Stimulated activated CD8-positive, alpha-beta memory T cell treated with anti-CD3 and anti-CD28 coated beads, Interleukin-7, amount 100 ng/mL, for 24 hours (primary cell): ENCODE results near the gene PPP1R17.

ENCODE experiments used
- DNase-seq: peaks from one replicate; pipeline ENCODE4 v3.0.0-alpha.2; 2020; ENCODE audit warnings: low read depth

The PPP1R17 gene

GRCh38 chr7:31687024-31687748 lies at the start of gene PPP1R17:
TSS of gene PPP1R17 (plus strand) at chr7:31687215. CDS start at chr7:31692442, 5,227 bp downstream.
- DNase-seq: no peak

DNA sequence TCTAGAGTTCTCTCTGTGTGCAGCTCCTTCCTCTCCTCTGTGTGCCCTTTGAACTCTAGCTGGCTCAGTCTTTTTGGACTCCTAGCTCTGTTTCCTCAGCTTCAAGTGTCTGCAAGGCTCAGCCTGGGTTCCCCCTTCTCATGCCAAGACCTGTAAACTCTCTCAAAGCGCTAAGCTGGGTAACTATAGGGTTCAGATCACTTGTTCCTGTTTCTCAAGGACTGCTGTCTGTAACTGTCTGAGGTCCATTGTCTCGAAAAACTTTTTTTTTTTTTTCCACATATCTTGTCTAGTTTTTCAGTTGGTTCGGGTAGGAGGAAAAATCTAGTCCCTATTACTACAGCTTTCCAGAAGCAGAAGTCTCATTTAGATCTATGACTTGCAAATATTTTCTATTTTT lies 46.6 kb upstream of the PPP1R17 start:
- DNase-seq: no peak

DNA sequence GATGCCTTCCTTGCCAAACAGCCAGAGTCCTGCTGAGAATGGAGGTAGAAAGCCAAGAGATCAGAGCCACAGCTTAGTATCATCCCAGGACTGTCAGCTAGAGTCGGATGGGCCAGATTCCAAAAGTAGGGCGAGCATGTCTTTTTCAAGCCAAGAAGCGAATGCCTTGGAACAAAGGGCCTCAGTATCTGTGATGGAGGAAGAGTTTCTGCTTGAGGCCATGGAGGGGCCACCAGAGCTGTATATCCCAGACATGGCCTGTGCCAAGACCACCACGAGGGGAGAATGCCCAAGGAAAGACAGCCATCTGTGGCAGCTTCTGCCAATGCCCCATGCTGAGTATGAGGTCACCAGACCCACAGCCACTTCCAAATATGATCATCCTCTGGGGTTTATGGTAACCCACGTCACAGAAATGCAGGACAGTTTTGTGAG lies 44.3 kb upstream of the PPP1R17 start:
- no peak for DNase-seq

DNA sequence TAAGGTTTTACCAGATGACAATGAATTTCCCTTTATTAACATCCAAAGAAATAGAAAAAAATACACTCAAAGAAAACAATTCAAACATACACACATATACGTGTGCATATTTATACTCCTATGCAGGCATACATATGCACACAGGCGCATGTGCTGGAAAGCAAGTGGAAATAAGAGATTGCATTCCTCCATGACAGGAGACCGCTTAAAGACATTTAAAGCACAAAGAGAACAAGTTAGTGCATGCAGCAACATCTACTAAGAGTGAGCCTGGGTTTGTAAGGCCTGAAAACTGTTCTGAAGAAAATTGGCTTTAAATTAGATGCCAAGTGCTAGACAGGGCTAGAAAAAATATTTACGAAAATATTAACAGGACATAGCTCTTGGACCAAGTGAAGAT lies 40.1 kb upstream of the PPP1R17 start:
- DNase-seq: no peak

DNA sequence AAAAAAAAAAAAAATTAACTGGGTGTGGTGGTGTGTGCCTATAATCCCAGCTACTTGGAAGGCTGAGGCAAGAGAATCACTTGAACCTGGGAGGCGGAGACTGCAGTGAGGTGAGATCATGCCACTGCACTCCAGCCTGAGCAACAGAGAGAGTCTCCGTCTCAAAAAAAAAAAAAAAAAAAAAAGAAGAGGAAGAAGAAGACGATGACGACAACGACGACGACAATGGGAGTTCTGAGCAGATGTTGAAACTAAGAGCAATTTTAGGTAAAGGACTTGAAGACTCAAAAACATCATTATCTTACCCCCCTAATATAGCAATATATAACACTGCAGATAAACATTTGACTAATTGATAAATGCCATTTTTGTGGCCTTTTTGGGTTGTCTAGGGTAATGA lies 39.5 kb upstream of the PPP1R17 start:
- no peak for DNase-seq

DNA sequence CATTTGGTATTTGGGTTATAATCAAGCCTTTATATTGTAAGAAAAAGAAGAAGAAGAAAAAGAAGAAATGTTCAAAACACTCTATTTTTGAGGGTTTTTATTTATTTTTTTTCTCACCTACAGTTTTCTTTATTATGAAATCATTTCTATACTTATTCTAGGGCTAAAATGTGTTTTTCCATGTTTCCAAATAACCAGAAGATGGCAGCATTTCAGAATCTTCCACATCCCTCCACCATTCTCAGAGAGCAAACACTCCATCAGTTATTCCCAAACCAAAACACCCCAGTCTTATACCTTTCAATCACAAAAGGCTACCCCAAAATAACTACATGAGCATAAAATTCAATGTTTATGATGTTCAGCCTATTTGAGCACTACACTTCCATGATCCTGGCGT lies 38.7 kb upstream of the PPP1R17 start:
- no peak for DNase-seq

- DNase-seq: no peak
Measured at GRCh38 chr7:31648880-31649279, 38.1 kb upstream of the PPP1R17 start.

DNA sequence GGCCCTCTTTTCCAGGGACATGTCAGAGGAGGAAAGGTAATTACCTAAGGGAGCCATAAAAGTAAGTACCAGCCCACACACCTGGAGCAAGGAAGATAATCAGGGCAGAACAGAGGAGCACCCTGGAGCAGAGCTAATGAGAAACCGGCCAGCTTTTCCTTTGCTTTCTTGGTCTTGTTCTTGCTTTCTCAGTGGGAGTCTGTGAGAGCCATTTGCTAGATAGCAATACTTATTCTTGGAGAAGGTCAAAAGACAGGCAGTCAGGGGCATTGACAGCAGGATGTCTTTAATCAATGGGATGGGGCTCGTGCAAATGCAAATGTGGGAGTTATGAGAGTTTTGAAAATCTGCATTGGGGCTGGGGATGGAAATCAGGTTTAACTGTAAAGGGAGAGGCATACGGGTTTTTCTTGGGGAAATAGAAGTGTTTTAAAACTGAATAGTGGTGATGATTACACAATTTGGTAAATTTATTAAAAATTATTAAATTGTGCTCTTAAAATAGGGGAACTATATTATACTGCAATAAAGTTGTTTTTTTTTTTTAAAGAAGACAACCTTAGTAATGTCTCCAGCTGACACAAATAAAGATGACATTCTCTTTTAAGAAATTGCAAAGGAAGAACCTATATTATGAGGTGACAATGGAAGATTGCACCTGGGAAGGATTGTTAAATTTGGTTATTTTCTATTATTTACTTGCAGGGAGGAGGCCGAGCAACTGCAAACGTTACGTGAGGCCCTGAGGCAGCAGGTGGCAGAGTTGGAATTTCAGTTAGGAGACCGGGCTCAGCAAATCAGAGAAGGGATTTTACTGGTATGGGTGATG lies 35.6 kb upstream of the PPP1R17 start:
- no peak for DNase-seq

GRCh38 chr7:31652063-31652326 lies 35.0 kb upstream of the PPP1R17 start:
- no peak for DNase-seq

DNA sequence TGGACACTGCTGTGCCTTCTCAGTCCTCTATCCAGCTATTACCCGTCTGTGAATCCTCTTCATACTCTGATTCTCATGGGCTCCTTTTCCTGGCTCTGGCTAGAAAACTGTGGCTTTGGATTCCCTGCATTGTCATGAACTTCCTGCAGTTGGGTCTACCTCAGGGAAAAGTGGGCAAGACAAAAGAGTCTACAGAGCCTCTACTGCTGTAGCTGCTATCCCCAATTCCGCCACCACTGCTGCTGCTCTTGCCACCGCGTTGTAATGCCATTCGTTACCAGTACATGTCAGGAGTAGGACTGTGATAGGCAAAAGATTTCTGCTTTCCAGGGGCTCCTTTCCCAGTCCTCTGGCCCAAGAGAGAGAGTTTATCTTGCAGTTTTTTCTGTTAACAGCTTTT lies 23.9 kb upstream of the PPP1R17 start:
- no peak for DNase-seq

GRCh38 chr7:31664890-31665289 lies 22.1 kb upstream of the PPP1R17 start:
- DNase-seq: no peak

DNA sequence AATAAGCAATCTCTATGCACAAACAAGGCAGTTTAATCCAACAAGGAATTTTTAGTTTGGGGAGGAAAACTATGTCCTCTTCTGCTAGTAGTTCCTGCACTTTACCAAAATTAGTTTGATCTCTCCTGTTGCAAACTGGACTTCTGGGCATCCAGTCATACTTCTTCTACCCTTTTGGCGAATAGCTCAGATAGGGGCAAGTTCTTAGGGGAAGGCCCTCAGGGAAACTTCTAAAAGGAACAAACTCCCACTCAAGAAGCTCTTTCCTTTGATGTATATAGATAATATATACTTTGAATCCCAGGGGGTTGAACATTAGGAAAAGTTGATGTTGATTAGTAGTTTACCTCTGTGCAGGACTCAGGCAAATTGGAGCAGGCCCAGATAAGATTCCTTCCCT lies 21.5 kb upstream of the PPP1R17 start:
- no peak for DNase-seq

DNA sequence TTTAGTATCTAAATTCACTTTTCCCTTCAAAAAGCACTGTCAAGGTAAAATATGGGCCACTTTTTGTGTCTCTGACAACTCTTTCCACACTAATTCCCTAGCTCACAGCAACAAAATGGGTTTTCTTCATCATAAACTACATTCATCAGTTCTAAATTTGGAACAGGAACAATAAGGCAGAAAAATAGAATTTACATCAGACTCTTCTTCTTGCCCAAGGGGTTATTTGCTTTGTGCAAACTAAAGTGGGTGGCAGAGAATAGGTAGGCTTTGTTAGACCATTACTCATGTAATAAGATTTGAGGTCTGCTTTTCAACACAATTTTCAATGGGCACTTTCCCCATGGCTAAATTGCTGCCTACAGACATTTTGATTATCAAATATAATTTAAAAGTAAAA lies 17.6 kb upstream of the PPP1R17 start:
- no peak for DNase-seq

- no peak for DNase-seq
Measured at GRCh38 chr7:31679574-31680305, 7.3 kb upstream of the PPP1R17 start.

DNA sequence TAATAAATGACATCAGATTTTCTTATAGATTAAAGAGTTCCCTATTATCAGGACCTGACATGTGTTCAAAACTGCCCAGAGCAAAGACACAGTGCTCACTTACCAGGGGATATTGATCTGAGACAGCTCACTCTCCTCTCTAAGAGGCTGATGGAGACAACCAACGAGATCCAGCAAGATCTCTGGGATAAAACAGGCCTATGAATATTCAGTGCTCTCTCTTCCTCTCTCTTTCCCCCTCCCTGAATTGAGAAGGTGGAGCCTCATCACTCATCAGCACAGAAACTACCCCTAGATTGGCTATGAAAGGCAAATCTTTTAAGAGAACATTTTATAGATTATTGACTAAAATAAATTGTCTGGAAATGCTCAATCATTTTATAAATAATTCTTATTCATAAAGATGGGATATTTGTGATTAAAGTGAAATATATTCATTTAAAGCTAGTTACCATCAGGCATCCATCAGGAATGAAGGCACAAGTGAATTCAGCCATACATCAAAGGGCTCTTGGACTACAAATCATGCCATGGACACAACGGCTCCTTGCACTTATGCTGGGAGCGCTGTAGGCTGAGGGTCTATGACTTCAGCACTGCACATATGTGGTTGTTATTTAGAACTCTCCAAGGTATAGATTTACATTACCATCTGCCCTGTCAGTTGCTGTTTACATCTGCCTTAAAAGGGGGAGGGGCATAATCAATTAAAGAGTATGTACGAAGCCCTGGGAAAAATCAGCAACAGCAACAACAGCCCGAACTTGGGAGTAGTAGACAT lies 3.4 kb upstream of the PPP1R17 start:
- no peak for DNase-seq

DNA sequence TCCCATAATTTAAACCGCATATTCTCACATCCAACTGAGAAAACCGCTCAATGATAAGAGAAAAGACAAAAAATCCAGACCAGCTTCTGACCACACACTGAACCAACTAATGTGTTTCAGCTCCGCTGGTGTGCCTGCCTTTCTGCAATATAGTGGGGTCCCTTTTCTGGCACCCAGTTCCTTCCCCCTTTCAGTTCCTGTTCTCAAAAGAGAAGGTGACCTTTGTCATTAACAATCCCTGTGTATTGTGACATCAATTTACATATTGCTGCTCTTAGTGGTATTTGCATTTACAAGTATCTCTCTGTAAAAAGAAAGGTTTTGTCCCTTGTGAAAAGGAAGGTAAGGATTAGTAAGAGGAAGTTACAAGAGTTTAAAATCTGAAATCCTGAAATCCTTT lies 1.4 kb downstream of the PPP1R17 start:
- DNase-seq: no peak

- no peak for DNase-seq
Measured at GRCh38 chr7:31688996-31689395, 2.0 kb downstream of the PPP1R17 start.

- no peak for DNase-seq
Measured at GRCh38 chr7:31690935-31691334, 3.9 kb downstream of the PPP1R17 start.

DNA sequence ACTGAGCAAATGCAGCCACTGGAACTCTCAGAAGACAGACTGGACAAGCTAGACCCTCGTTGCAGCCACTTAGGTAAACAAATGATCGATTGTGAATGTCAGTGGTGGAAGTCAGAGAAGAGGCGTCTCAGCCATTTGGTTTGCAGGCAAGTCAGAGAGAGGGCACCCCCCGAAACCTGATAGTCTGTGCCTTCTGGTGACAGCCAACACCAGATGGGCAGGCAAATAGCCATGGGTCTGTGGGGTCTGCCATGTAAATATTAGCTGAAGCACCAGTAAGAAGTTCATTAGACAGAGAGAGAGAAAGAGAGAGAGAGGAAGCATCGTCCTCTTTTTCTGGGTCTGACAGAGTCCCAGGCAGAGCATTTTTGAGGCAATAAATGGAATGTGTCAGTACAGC lies 5.4 kb downstream of the PPP1R17 start:
- no peak for DNase-seq

- DNase-seq: no peak
Measured at GRCh38 chr7:31692871-31693270, 5.9 kb downstream of the PPP1R17 start.

DNA sequence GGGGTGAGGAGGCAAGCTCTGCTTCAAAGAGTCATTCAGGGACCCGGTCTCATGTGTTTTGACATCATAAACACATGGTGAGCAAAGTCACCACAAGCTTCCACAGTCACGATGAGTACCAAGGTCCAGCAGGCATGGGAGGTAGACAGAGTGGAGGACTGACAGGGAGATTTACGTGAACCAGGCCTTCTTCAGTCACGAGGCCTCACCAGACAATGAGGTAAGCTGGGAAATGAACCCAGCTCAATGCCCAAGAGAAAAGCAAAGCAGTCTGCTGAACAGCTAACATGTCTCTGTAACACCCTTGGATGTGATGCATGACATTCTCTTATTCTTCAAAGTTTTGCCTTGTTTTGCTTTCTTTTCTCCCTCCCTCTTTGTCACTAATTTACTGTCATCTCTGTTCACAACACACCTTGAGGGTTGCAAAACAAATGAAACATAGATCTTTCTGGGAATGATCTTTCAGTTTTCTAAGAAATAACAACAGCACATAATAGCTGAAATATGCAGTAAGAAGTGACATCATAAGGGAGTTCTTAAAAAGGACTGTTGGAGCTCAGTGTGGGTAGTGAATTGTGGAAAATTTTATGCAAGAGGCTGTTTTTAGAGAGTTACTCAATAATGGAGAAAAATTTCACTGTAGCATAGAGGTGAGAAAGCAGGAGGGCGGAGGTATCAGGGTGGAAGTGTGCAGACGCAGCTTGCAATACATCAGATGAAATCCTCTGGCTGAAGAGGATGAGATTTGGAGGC lies 9.0 kb downstream of the PPP1R17 start:
- DNase-seq: no peak

DNA sequence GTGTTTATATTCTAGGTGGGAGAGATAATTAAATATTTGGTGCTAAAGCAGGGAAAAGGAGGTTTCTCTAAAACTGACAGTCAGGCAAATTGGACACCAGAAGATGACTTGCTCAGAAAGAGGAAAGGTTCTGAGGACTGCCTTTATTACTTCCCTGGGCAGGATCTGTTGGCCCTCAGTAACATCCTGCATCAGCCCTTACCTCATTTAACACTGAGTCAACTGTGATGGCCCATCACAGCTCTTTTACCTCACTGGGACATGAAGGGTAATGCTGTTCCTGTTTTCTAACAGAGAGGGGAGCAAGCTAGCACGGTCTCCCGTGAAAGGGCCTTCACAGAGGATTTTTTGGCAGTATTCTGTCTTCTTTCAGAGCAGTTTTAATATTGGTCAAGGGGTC lies 12.0 kb downstream of the PPP1R17 start:
- DNase-seq: no peak
